A549 treated with CORT108297 at 1 μM for 4 hours (cell line): ENCODE results near the gene SPIN3. TPM values are rescaled to one million over a fixed set of nuclear protein-coding genes. Genes with fewer than 3 reads are reported as not detected.

ENCODE experiments used
- total RNA-seq: library from RNA; stranded (reverse); fragments of 200-300 nt; extraction: Qiagen RNA extraction; gene quantifications from 5 replicates; pipeline ENCODE4 v1.2.3, GENCODE V29; 2022

Gene SPIN3
- 6.3 to 7.5 TPM (median 7.2 TPM) in 5 replicates for total RNA-seq

DNA sequence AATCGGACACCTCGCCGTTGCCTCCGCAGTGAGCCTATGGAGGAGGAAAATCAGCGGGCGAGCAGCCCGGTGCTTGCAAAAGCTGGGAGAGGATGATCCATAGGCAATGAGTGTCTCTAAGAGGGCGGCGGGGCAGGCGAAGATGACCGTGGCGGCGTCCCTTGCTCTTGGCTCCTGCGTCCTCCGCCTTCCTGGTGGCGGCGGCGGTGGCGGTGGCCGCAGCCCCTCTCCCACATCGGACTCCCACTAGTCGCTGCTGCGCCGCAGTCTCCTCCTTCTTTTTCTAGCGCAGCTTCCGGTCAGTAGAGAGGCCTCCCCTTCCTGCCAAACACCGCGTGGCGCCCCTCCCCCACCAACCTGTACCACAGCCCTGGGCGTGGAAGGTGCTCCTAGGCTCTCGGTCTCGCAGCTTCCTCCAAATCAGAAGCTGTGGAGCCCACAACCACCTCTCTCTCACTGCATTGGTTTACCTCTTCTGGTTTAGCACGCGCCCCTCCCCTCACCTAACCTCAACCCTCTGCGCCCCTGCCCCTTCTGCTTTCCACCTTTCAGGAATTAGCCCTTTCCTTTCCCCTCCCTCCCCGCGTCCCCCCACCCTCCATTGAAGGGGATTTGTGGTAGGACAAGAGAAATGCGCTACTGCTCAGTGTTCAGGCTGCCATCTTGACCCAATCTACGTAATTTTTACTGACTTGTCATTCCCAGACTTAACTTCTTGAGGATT, at the start of gene SPIN3:
SPIN3 (minus strand) TSS at position 271 of the 724 bp plus-strand sequence. CDS start 594 bp downstream, outside the sequence.

Other genes starting within 250 kb of the SPIN3 start
- 8.4 to 11.2 TPM (median 9.7 TPM) in 5 replicates for gene SPIN2B, start 126.0 kb upstream of the SPIN3 start, total RNA-seq
- 0.12 to 0.21 TPM (median 0.13 TPM) in 5 replicates for gene SPIN2A, start 141.9 kb upstream of the SPIN3 start, total RNA-seq